ENCODE results near the gene MUC6.

The MUC6 gene

GRCh38 chr11:1037506-1038055, 1.1 kb upstream of the MUC6 start:
- no peak for DNase-seq

- DNase-seq, result no peak
These were observed 413 bp upstream of the MUC6 start for GRCh38 chr11:1036931-1037330.

- no peak for DNase-seq
These were observed 788 bp downstream of the MUC6 start for GRCh38 chr11:1035577-1036283.

- DNase-seq, result no peak
These were observed 1.8 kb downstream of the MUC6 start for GRCh38 chr11:1034456-1035295.

GRCh38 chr11:1034001-1034400, 2.5 kb downstream of the MUC6 start:
- no peak for DNase-seq

GRCh38 chr11:1033016-1033798, 3.3 kb downstream of the MUC6 start:
- DNase-seq, result no peak

- no peak for DNase-seq
These were observed 4.1 kb downstream of the MUC6 start for GRCh38 chr11:1032310-1032891.

GRCh38 chr11:1031121-1031899, 5.2 kb downstream of the MUC6 start:
- no peak for DNase-seq

GRCh38 chr11:1030556-1030955, 6.0 kb downstream of the MUC6 start:
- no peak for DNase-seq

- no peak for DNase-seq
These were observed 6.4 kb downstream of the MUC6 start for GRCh38 chr11:1030086-1030485.

- no peak for DNase-seq
These were observed 6.9 kb downstream of the MUC6 start for GRCh38 chr11:1029654-1030053.

- DNase-seq, result no peak
These were observed 7.5 kb downstream of the MUC6 start for GRCh38 chr11:1029051-1029450.

GRCh38 chr11:1028616-1029015, 7.9 kb downstream of the MUC6 start:
- no peak for DNase-seq

- no peak for DNase-seq
These were observed 8.3 kb downstream of the MUC6 start for GRCh38 chr11:1028291-1028540.

GRCh38 chr11:1027483-1028290, 8.8 kb downstream of the MUC6 start:
- no peak for DNase-seq

GRCh38 chr11:1026641-1027482, 9.7 kb downstream of the MUC6 start:
- DNase-seq, result no peak

GRCh38 chr11:1026163-1026450, 10.4 kb downstream of the MUC6 start:
- no peak for DNase-seq

- DNase-seq, result no peak
These were observed 10.9 kb downstream of the MUC6 start for GRCh38 chr11:1025410-1026162.

Data from right kidney (tissue), 1 donor.